ENCODE data around the gene PPP2R3C. TPM values are rescaled to one million over a fixed set of nuclear protein-coding genes. Genes with fewer than 3 reads are reported as not detected.
"Not testable (repeated sequence)": the region's sequence is repeated elsewhere in the genome, so short reads cannot be mapped to it uniquely, and the experiment has no call there.

The PPP2R3C gene
- total RNA-seq, 1 experiment from 2014 or later: 15.2 TPM

DNA sequence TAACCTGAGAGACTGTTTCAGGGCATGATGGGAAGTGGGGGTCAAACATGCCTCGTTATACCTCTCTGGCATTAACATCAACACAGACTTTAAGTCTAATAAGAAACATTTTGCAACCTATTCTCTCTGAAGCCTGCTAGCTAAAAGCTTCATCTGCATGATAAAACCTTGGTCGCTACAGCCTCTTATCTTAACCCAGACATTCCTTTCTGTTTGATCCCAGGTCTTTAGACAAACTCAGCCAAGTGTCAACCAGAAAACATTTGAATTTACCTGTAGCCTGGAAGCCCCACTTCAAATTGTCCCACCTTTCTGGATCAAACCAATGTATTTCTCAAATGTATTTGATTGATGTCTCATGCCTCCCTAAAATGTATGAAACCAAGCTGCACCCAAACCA is 9.1 kb downstream of the PPP2R3C start:
- Histone ChIP-seq H3K9me3 (ENCODE audit: low read length) (0 out of 2 replicates have a peak, but pooled peaks cover 4% of the 10 kb centered on the region), H3K9me2 (replicated peaks; ENCODE audit: low read length) (no peaks in the 10 kb centered on the region), H3K79me2 (ENCODE audit: low read length) (no peaks in the 10 kb centered on the region), H2AFZ (ENCODE audit: low read length) (no peak overlapping the region), H3K4me2 (ENCODE audit: low read length) (no peak overlapping the region), H3K4me1 (ENCODE audit: insufficient read depth, low read length) (peaks cover 3% of the 10 kb centered on the region; the same call in 1 of the 2 replicates), H3K36me3 (ENCODE audit: low read depth, low read length) (peaks cover 30% of the 10 kb centered on the region), H3F3A (ENCODE audit: low read length, unreplicated experiment) (no peaks in the 10 kb centered on the region), H3K27me3 (ENCODE audit: low read length) (no peaks in the 10 kb centered on the region), H4K20me1 (ENCODE audit: low read length) (no peaks in the 10 kb centered on the region), H3K9ac (ENCODE audit: low read length) (no peak overlapping the region), H3K4me3 (ENCODE audit: low read length) (no peak overlapping the region), H3K27ac (ENCODE audit: low read length) (no peak overlapping the region)
- POLR2A ChIA-PET (ENCODE audit: unreplicated experiment): no interaction called here
- intact Hi-C loops (cut with micrococcal nuclease): no loop called here
- no peak for DNase-seq
- TF ChIP-seq, protein P1, sequence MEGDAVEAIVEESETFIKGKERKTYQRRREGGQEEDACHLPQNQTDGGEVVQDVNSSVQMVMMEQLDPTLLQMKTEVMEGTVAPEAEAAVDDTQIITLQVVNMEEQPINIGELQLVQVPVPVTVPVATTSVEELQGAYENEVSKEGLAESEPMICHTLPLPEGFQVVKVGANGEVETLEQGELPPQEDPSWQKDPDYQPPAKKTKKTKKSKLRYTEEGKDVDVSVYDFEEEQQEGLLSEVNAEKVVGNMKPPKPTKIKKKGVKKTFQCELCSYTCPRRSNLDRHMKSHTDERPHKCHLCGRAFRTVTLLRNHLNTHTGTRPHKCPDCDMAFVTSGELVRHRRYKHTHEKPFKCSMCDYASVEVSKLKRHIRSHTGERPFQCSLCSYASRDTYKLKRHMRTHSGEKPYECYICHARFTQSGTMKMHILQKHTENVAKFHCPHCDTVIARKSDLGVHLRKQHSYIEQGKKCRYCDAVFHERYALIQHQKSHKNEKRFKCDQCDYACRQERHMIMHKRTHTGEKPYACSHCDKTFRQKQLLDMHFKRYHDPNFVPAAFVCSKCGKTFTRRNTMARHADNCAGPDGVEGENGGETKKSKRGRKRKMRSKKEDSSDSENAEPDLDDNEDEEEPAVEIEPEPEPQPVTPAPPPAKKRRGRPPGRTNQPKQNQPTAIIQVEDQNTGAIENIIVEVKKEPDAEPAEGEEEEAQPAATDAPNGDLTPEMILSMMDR (conservative IDR thresholded peaks at IDR 0.05; ENCODE audit: low read depth, low read length): no peak
- TF ChIP-seq EZH2phosphoT487 (IDR thresholded peaks at IDR 0.05; ENCODE audit: borderline replicate concordance, low read length) (no peak), EZH2 (IDR thresholded peaks at IDR 0.05; ENCODE audit: low read length, unreplicated experiment) (no peak)
- CTCF ChIA-PET: no interaction called here
- no peak for ATAC-seq
- BruUV-seq (replicated peaks): no TSS peak

DNA sequence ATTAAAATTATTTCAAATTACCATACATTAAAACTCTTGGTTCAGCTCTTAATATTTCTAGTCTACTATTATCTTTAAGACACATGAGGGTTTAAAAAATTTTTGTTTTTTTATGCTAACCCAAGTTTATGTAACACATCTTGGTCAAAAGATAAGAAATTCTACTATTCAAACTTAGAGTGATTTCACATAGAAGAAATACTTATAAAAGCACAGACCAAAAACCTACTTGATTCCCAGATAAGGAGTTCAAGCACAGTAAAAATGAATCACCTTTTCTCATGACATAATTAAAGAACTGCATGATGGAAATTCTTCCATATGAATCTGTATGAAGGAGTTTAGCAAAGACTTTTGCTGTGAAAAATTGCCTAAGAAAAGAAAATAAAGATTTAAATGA is 13.9 kb downstream of the PPP2R3C start:
- no peak overlapping the region for H3K4me2 ChIP-seq (ENCODE audit: low read length)
- POLR2A ChIA-PET (ENCODE audit: unreplicated experiment): interaction anchor here (0.7 kb wide), 1 partner anchor 268 kb away, joined by 3 read pairs; no protein-coding TSS in a partner anchor
- no peaks in the 10 kb centered on the region for H4K20me1 ChIP-seq (ENCODE audit: low read length)
- BruUV-seq (replicated peaks): no TSS peak
- H3K79me2 ChIP-seq (ENCODE audit: low read length): no peaks in the 10 kb centered on the region
- no peaks in the 10 kb centered on the region for H3K4me1 ChIP-seq (ENCODE audit: insufficient read depth, low read length)
- CTCF ChIA-PET: no interaction called here
- no peak overlapping the region for H3K9ac ChIP-seq (ENCODE audit: low read length)
- intact Hi-C loops (cut with micrococcal nuclease): no loop called here
- 0 out of 2 replicates have a peak, but pooled peaks cover 4% of the 10 kb centered on the region for H3K9me3 ChIP-seq (ENCODE audit: low read length)
- no peak for ATAC-seq
- no peak overlapping the region for H2AFZ ChIP-seq (ENCODE audit: low read length)
- peaks cover 27% of the 10 kb centered on the region for H3K36me3 ChIP-seq (ENCODE audit: low read depth, low read length)
- H3K9me2 ChIP-seq (replicated peaks; ENCODE audit: low read length): no peaks in the 10 kb centered on the region
- no peak overlapping the region for H3K27ac ChIP-seq (ENCODE audit: low read length)
- no peak for TF ChIP-seq EZH2phosphoT487 (IDR thresholded peaks at IDR 0.05; ENCODE audit: borderline replicate concordance, low read length)
- no peak for TF ChIP-seq EZH2 (IDR thresholded peaks at IDR 0.05; ENCODE audit: low read length, unreplicated experiment)
- TF ChIP-seq, protein P1 (conservative IDR thresholded peaks at IDR 0.05; ENCODE audit: low read depth, low read length): no peak
- no peaks in the 10 kb centered on the region for H3F3A ChIP-seq (ENCODE audit: low read length, unreplicated experiment)
- H3K4me3 ChIP-seq (ENCODE audit: low read length): no peak overlapping the region
- no peaks in the 10 kb centered on the region for H3K27me3 ChIP-seq (ENCODE audit: low read length)
- no peak for DNase-seq

DNA sequence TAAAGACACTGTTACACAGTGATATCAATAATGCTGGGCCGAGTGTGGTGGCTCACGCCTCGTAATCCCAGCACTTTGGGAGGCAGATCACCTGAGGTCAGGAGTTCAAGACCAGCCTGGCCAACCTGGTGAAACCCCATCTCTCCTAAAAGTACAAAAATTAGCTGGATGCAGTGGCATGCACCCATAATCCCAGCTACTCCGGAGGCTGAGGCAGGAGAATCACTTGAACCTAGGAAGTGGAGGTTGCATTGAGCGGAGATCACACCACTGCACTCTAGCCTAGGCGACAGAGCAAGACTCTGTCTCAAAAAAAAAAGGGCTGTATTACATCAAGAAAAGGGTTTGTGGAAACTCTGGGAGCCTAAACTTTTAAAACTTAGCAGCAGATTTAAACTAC is 27.1 kb downstream of the PPP2R3C start:
- H3K4me2 ChIP-seq (ENCODE audit: low read length); H3K9me2 ChIP-seq (replicated peaks; ENCODE audit: low read length); H3K4me1 ChIP-seq (ENCODE audit: insufficient read depth, low read length); DNase-seq; H3K4me3 ChIP-seq (ENCODE audit: low read length); H3K27ac ChIP-seq (ENCODE audit: low read length); CTCF ChIA-PET; H3K27me3 ChIP-seq (ENCODE audit: low read length); H3K9me3 ChIP-seq (ENCODE audit: low read length); H3K79me2 ChIP-seq (ENCODE audit: low read length); H2AFZ ChIP-seq (ENCODE audit: low read length); H4K20me1 ChIP-seq (ENCODE audit: low read length); POLR2A ChIA-PET (ENCODE audit: unreplicated experiment); ATAC-seq; H3K36me3 ChIP-seq (ENCODE audit: low read depth, low read length); BruUV-seq (replicated peaks); intact Hi-C loops (cut with micrococcal nuclease); H3F3A ChIP-seq (ENCODE audit: low read length, unreplicated experiment); H3K9ac ChIP-seq (ENCODE audit: low read length): not testable (repeated sequence)
